GM12878 (cell line): ENCODE data around the gene PDE6D.

ENCODE experiments used
- TF ChIP-seq, protein P1 (sequence below): fragments of 450-650 bp; IDR thresholded peaks from 2 replicates; pipeline ENCODE4 v1.6.1; 2016; ENCODE audit warnings: mild to moderate bottlenecking, moderate library complexity, borderline replicate concordance
- TF ChIP-seq, protein P2 (sequence below): IDR thresholded peaks from 2 replicates; pipeline ENCODE4 v1.6.1; 2012; ENCODE audit warnings: mild to moderate bottlenecking, low read depth, low read length

DNA sequence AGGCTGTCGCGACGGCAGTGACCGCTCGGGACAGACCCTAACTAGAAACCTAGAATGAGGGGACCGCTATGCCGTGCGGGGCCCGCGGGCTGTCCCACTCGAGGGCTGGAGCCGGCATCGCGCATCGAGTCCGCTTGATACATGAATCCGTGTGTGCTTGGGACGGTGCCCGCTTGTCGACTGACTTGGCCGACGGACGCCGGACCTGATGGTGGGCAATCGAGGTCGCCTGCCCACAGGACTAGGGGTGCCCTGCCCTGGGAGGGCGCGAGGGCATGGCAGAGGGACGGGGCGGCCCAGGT, 73.5 kb downstream of the PDE6D start:
- TF ChIP-seq, protein P1, sequence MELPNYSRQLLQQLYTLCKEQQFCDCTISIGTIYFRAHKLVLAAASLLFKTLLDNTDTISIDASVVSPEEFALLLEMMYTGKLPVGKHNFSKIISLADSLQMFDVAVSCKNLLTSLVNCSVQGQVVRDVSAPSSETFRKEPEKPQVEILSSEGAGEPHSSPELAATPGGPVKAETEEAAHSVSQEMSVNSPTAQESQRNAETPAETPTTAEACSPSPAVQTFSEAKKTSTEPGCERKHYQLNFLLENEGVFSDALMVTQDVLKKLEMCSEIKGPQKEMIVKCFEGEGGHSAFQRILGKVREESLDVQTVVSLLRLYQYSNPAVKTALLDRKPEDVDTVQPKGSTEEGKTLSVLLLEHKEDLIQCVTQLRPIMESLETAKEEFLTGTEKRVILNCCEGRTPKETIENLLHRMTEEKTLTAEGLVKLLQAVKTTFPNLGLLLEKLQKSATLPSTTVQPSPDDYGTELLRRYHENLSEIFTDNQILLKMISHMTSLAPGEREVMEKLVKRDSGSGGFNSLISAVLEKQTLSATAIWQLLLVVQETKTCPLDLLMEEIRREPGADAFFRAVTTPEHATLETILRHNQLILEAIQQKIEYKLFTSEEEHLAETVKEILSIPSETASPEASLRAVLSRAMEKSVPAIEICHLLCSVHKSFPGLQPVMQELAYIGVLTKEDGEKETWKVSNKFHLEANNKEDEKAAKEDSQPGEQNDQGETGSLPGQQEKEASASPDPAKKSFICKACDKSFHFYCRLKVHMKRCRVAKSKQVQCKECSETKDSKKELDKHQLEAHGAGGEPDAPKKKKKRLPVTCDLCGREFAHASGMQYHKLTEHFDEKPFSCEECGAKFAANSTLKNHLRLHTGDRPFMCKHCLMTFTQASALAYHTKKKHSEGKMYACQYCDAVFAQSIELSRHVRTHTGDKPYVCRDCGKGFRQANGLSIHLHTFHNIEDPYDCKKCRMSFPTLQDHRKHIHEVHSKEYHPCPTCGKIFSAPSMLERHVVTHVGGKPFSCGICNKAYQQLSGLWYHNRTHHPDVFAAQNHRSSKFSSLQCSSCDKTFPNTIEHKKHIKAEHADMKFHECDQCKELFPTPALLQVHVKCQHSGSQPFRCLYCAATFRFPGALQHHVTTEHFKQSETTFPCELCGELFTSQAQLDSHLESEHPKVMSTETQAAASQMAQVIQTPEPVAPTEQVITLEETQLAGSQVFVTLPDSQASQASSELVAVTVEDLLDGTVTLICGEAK, result no peak
- TF ChIP-seq, protein P2, sequence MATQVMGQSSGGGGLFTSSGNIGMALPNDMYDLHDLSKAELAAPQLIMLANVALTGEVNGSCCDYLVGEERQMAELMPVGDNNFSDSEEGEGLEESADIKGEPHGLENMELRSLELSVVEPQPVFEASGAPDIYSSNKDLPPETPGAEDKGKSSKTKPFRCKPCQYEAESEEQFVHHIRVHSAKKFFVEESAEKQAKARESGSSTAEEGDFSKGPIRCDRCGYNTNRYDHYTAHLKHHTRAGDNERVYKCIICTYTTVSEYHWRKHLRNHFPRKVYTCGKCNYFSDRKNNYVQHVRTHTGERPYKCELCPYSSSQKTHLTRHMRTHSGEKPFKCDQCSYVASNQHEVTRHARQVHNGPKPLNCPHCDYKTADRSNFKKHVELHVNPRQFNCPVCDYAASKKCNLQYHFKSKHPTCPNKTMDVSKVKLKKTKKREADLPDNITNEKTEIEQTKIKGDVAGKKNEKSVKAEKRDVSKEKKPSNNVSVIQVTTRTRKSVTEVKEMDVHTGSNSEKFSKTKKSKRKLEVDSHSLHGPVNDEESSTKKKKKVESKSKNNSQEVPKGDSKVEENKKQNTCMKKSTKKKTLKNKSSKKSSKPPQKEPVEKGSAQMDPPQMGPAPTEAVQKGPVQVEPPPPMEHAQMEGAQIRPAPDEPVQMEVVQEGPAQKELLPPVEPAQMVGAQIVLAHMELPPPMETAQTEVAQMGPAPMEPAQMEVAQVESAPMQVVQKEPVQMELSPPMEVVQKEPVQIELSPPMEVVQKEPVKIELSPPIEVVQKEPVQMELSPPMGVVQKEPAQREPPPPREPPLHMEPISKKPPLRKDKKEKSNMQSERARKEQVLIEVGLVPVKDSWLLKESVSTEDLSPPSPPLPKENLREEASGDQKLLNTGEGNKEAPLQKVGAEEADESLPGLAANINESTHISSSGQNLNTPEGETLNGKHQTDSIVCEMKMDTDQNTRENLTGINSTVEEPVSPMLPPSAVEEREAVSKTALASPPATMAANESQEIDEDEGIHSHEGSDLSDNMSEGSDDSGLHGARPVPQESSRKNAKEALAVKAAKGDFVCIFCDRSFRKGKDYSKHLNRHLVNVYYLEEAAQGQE, result no peak
